GM19467 (cell line): ENCODE results near the gene NECTIN1.

ENCODE experiments used
- ATAC-seq: cut with Tn5 transposase; IDR thresholded peaks from one replicate; pipeline ENCODE4 v1.9.1; 2021; ENCODE audit warnings: mild to moderate bottlenecking, moderate library complexity; ENCODE audit not compliant: unreplicated experiment

Gene NECTIN1

GRCh38 chr11:119728651-119729580 lies at the start of gene NECTIN1:
Gene NECTIN1, minus strand, starts transcription at chr11:119729200. Its CDS starts 647 bp downstream, at chr11:119728553.
- ATAC-seq: peak; percentile 78

GRCh38 chr11:119778391-119779194 lies 49.6 kb upstream of the NECTIN1 start:
- no peak for ATAC-seq

GRCh38 chr11:119777940-119778339 lies 48.9 kb upstream of the NECTIN1 start:
- ATAC-seq: no peak

GRCh38 chr11:119776651-119777050 lies 47.7 kb upstream of the NECTIN1 start:
- ATAC-seq: no peak

GRCh38 chr11:119776031-119776636 lies 47.1 kb upstream of the NECTIN1 start:
- no peak for ATAC-seq

- ATAC-seq: no peak
Observed at GRCh38 chr11:119774172-119774763, 45.3 kb upstream of the NECTIN1 start.

GRCh38 chr11:119772641-119773415 lies 43.8 kb upstream of the NECTIN1 start:
- ATAC-seq: no peak

GRCh38 chr11:119772076-119772475 lies 43.1 kb upstream of the NECTIN1 start:
- ATAC-seq: no peak

- ATAC-seq: no peak
Observed at GRCh38 chr11:119771172-119771770, 42.3 kb upstream of the NECTIN1 start.

GRCh38 chr11:119765628-119766027 lies 36.6 kb upstream of the NECTIN1 start:
- ATAC-seq: no peak

GRCh38 chr11:119764108-119764868 lies 35.3 kb upstream of the NECTIN1 start:
- no peak for ATAC-seq

GRCh38 chr11:119763071-119763728 lies 34.2 kb upstream of the NECTIN1 start:
- no peak for ATAC-seq

- no peak for ATAC-seq
Observed at GRCh38 chr11:119759747-119760412, 30.9 kb upstream of the NECTIN1 start.

GRCh38 chr11:119759324-119759723 lies 30.3 kb upstream of the NECTIN1 start:
- ATAC-seq: no peak

- ATAC-seq: no peak
Observed at GRCh38 chr11:119758291-119758690, 29.3 kb upstream of the NECTIN1 start.

GRCh38 chr11:119757378-119757777 lies 28.4 kb upstream of the NECTIN1 start:
- ATAC-seq: no peak

- no peak for ATAC-seq
Observed at GRCh38 chr11:119756169-119756865, 27.3 kb upstream of the NECTIN1 start.
